B cell (primary cell): Measurements from ENCODE around the gene PNLIP.

Source experiments
- CTCF ChIP-seq: fragments of 200-600 bp; IDR thresholded peaks from one replicate; pipeline ENCODE4 v1.8.0; 2022; ENCODE audit warnings: antibody characterized with exemption, mild to moderate bottlenecking
- EZH2 ChIP-seq: IDR thresholded peaks from 2 replicates; pipeline ENCODE4 v1.6.1; 2012; ENCODE audit warnings: borderline replicate concordance, low read depth, mild to moderate bottlenecking, moderate library complexity, low read length; ENCODE audit not compliant: insufficient read depth, poor library complexity, severe bottlenecking

GRCh38 chr10:116566932-116567331 lies 21.2 kb downstream of the PNLIP start:
- TF ChIP-seq CTCF (peak; percentile 5), EZH2 (no peak)
